GM19324 (cell line): Measurements from ENCODE around the gene ZEB2.

Experiments
- ATAC-seq: cut with Tn5 transposase; IDR thresholded peaks from one replicate; pipeline ENCODE4 v1.9.1; 2021; ENCODE audit warnings: mild to moderate bottlenecking, moderate library complexity; ENCODE audit not compliant: unreplicated experiment, low FRiP score

Gene ZEB2

DNA sequence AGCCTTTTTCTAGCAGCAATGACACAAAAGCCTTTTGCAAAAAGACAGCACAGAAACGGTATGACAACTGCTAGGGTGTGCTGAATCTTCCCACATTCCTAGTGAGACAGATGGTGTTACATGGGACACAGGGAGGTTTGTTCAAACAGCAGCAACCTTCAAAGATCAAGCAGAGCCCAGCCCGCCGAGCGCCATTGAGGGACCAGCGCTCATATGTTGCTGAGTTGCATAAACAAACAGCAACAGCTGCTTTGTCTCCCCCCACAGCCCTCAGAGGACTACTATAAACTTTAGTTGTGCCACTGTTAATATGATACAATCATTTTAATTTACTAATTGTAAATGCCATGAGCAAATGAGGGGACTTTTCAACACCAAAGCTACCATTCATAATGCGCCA, 117.7 kb downstream of the ZEB2 start:
- ATAC-seq, result no peak

DNA sequence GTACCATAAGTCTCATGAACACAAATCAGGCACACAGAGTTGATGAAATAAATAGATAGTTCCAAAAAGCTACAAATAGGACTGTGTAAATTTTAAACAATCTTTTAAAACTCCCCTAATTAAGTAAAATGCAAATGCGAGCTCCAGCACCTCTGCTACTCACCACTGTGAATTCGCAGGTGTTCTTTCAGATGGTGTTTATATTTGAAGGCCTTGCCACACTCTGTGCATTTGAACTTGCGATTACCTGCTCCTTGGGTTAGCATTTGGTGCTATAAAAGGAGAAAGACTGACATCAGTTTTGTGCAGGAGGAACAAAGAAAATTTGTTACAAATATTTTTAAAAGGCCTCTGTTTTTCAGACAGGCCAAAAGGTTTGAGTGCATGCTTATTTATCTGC, 118.9 kb downstream of the ZEB2 start:
- ATAC-seq, result no peak

GRCh38 chr2:144396318-144396717, 123.6 kb downstream of the ZEB2 start:
- ATAC-seq, result no peak

GRCh38 chr2:144390424-144391020, 129.4 kb downstream of the ZEB2 start:
- no peak for ATAC-seq

GRCh38 chr2:144389930-144390311, 130.0 kb downstream of the ZEB2 start:
- no peak for ATAC-seq

- ATAC-seq, result no peak
Measured at GRCh38 chr2:144389151-144389929, 130.6 kb downstream of the ZEB2 start.

- no peak for ATAC-seq
Measured at GRCh38 chr2:144385381-144385780, 134.5 kb downstream of the ZEB2 start.

DNA sequence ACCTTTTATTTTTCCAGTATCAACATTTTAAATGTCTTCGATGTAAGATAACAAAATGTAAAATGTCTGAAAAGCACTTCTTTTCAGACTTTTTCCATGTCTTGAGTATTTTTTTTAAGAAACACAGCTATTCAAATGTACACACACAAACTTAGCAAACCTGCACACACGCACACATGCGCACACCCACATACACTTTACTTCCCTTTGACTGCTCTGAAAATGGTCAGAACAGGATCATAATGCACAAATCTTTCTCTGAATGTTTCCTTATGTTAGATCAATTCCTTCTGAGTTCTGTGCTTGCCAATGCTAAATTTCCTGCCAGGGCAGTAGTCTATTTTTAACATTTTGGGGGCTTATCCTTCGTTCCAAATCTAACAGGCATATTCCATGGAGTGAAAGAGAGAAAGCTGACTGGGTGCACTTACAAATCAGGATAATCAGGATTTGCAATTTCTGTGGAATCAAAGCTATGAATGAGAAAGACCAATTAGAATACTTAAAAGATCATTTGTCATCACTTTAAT, 136.3 kb downstream of the ZEB2 start:
- ATAC-seq, result no peak

GRCh38 chr2:144382849-144383248, 137.1 kb downstream of the ZEB2 start:
- peak; percentile 98 for ATAC-seq

DNA sequence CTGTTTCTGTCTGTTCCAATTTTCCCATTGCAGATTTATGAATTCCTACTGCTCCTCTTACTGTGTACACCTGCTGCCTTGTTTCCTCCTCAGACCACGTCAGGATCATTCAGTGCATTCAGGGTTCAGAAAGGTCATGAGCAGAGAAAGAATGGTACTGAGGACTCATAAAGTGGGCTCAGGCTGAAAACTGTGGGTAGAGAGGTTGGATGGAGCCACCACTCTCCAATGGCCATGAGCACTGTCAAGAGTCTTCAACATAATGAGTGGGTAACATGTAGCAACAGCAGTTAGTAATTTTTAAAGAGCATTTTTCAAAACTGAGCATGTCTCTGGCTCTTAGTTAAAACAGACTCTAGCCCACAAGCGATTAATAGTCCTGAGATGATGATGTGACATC, 138.2 kb downstream of the ZEB2 start:
- no peak for ATAC-seq

DNA sequence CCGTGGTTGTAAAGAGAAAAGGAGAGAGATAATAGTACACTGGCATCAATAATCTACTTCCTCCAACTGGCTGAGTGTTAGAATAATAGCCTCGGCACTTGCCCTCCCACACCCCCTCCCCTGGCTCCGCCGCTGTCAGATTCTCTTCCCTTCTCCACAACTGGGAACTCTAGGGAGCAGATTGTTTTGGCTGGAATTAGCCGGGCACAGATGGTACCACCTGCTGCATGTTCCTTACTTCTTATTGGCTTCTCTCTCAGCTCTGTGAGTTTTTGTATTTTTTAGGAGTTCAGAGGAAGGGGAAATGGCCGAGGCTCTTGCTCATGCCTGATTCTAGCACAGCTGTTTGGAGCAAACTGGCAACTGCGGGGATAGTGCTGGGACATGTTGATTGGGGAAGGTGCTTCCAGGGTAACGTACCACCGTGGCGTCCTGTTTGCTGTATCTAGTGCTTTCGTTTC, 140.0 kb downstream of the ZEB2 start:
- no peak for ATAC-seq

DNA sequence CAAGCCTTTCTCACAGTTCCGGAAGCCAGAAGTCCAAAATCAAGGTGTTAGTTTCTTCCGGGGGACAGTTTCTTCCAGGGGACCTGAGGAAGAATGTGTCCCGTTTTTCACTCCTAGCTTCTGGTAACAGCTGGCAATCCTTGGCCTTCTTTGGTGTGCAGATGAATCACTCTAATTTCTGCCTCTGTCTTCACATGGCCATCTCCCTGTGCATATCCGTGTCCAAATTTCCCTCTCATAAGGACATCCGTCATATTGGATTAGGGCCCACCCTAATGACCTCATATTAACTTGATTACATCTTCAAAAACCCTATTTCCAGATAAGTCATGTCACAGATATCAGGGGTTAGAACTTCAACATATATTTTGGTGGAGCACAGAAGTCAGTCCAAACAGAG, 141.4 kb downstream of the ZEB2 start:
- ATAC-seq, result no peak

- no peak for ATAC-seq
Measured at GRCh38 chr2:144377914-144378313, 142.0 kb downstream of the ZEB2 start.

- ATAC-seq, result no peak
Measured at GRCh38 chr2:144376926-144377325, 143.0 kb downstream of the ZEB2 start.

DNA sequence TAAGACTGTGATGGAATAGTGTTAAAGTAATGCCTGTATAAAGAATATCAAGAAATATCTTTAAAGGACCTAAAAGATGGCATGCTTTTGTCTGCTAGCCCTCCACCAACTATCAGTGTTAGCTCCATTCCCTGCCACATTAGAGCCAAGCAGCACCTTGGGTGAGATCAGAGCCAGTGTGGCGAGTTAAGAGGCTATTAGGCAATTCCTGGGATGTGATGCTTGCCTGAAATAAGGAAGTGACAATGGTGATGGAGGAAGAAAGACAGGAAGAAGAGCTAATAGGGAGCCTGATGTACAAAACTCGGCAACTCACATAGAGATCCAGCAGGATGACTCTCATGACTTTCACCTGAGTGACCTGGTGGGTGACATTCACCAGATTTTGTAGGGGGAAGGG, 143.5 kb downstream of the ZEB2 start:
- ATAC-seq, result no peak

GRCh38 chr2:144374163-144374661, 145.7 kb downstream of the ZEB2 start:
- ATAC-seq, result no peak

GRCh38 chr2:144372410-144373080, 147.4 kb downstream of the ZEB2 start:
- no peak for ATAC-seq

DNA sequence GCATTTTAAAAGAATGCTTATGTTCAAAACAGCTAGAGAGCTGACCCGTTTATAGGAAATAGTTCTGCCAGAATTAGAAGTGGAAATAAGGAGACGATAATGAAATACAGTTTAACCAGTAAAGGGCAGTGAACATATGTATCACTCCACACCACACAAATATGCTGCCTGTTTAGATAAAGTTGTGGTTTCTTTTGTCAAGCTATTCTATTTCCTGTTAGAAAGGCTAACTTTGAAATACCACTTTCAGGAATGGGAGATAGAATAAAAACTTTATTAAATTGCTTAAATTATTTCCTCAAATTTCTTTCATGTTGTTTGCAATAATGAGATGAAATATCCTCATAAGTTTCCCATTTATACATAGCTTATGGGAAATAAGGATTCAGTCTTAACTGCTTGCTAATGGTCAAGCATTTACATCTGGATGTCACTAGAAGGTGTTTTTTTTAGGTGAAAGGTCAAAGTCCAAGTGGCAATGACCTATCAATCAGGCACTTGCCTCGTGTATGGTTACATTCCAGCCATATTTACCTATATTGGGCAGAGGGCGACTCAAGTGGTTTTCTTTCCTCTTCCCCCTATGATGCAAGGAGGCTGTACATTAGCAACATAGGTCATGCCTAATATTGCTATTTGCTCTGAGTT, 148.9 kb downstream of the ZEB2 start:
- ATAC-seq, result no peak

- ATAC-seq, result no peak
Measured at GRCh38 chr2:144369416-144369815, 150.5 kb downstream of the ZEB2 start.

- ATAC-seq, result no peak
Measured at GRCh38 chr2:144366825-144367429, 153.0 kb downstream of the ZEB2 start.
